Fibroblast of lung (primary cell): ENCODE data around the gene RNGTT. TPM values are rescaled to one million over a fixed set of nuclear protein-coding genes. Genes with fewer than 3 reads are reported as not detected.
"Not testable (repeated sequence)": the region's sequence is repeated elsewhere in the genome, so short reads cannot be mapped to it uniquely, and the experiment has no call there.

Experiments used
- DNase-seq, 2 donors: peaks; one replicate each; pipeline versions ENCODE4 v3.0.0 to v3.0.0-alpha.2; 2010; ENCODE audit warnings: low read depth in 2 of 2
- H2AFZ ChIP-seq: 2 replicates; pipeline ENCODE4 v1.5.1; 2012; ENCODE audit warnings: low read length, control low read depth, inconsistent platforms
- H3K27ac ChIP-seq: 2 replicates; pipeline ENCODE4 v1.5.1; 2011; ENCODE audit warnings: low read length, control low read depth; ENCODE audit not compliant: insufficient read depth
- H3K27me3 ChIP-seq: 2 replicates; pipeline ENCODE4 v1.5.1; 2011; ENCODE audit warnings: mild to moderate bottlenecking, low read length; ENCODE audit not compliant: control insufficient read depth, insufficient read depth
- H3K36me3 ChIP-seq: 2 replicates; pipeline ENCODE4 v1.5.1; 2011; ENCODE audit warnings: low read length; ENCODE audit not compliant: control insufficient read depth, insufficient read depth
- H3K4me1 ChIP-seq: 2 replicates; pipeline ENCODE4 v1.5.1; 2011; ENCODE audit warnings: low read length; ENCODE audit not compliant: control insufficient read depth, insufficient read depth; ENCODE audit errors: extremely low read depth
- H3K4me2 ChIP-seq: 2 replicates; pipeline ENCODE4 v1.5.1; 2011; ENCODE audit warnings: low read length, control low read depth; ENCODE audit not compliant: insufficient read depth; ENCODE audit errors: extremely low read depth
- H3K4me3 ChIP-seq, 4 experiments: fragments of 200-600 bp in 1 of 4; sonication (generic) in 1 of 4; replicated peaks in 1 of 4; 2 replicates each; pipeline ENCODE4 v1.5.1; 2011 to 2016; ENCODE audit warnings: low read length in 4 of 4, low read depth in 3 of 4, mild to moderate bottlenecking in 3 of 4, control low read depth in 2 of 4, inconsistent platforms in 1 of 4, mixed read lengths in 1 of 4; ENCODE audit not compliant: insufficient read depth in 1 of 4; ENCODE audit errors: control extremely low read depth in 1 of 4
- H3K79me2 ChIP-seq: 2 replicates; pipeline ENCODE4 v1.5.1; 2012; ENCODE audit warnings: mild to moderate bottlenecking, low read length, inconsistent platforms; ENCODE audit not compliant: control insufficient read depth, insufficient read depth
- H3K9ac ChIP-seq: 2 replicates; pipeline ENCODE4 v1.5.1; 2011; ENCODE audit warnings: mild to moderate bottlenecking, low read length, control low read depth; ENCODE audit not compliant: insufficient read depth
- H3K9me3 ChIP-seq: 2 replicates; pipeline ENCODE4 v1.5.1; 2012; ENCODE audit warnings: low read depth, low read length; ENCODE audit not compliant: control insufficient read depth, insufficient read depth
- H4K20me1 ChIP-seq: 2 replicates; pipeline ENCODE4 v1.5.1; 2011; ENCODE audit warnings: low read length; ENCODE audit not compliant: control insufficient read depth, insufficient read depth; ENCODE audit errors: extremely low read depth
- EZH2 ChIP-seq: IDR thresholded peaks from 2 replicates; pipeline ENCODE4 v1.5.1; 2012; ENCODE audit warnings: low read length, control low read depth, mild to moderate bottlenecking; ENCODE audit errors: missing control alignments
- polyA plus RNA-seq, 2 donors: library from polyadenylated mRNA; depleted of rRNA in 1 of 2; stranded (reverse) in 1 of 2; unstranded in 1 of 2; fragments of >200 nt; gene quantifications; 2 replicates each; pipeline ENCODE4 v1.2.1, GENCODE V29; 2011 to 2012; ENCODE audit warnings: missing spikeins in 1 of 2
- total RNA-seq: library from RNA; depleted of rRNA; stranded (reverse); fragments of >200 nt; gene quantifications from 2 replicates; pipeline ENCODE4 v1.2.1, GENCODE V29; 2014
- TF ChIP-seq, protein P1 (sequence below), 2 donors: IDR thresholded peaks in 1 of 2; conservative IDR thresholded peaks in 1 of 2; 1 replicate in 1 of 2; 2 replicates in 1 of 2; pipeline ENCODE4 v1.5.1; 2011 to 2012; ENCODE audit warnings: low read length in 2 of 2, control low read depth in 1 of 2, inconsistent platforms in 1 of 2, low read depth in 1 of 2, mild to moderate bottlenecking in 1 of 2

The RNGTT gene
- total and polyA plus RNA-seq, 2 donors (not counting 1 experiment from before 2014, with no cell fraction given): 10.7 to 12.7 TPM

DNA sequence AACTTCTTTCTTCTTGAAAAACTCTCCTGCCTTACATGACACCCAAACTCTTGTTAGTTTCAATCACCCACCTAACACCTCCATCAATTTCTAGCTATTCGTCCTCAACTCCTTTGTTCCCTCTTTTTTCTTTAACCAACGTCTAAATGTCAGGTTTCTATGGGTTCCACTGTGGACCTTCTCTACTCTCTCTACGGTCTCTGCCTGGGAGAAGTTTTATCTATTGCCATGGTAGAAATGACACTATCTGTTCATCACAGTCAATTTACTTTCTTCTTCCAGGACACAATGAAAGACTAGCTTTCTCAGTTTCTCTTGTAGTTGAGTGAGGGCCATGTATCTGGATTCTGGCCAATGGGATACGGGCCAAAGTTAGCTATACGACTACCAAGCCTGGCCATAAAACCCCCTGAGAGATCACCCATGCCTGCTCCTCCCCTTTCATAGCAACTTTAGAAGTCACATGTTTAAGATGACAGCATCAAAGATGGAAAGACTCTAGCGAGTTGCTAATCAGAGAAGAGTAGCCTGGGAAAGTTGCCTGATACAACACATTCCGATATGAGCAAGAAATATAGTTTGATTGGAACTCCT is 17.9 kb downstream of the RNGTT start:
- Histone ChIP-seq H4K20me1 (no peaks in the 10 kb centered on the region), H3K9me3 (no peaks in the 10 kb centered on the region), H3K9ac (no peak overlapping the region), H3K79me2 (no peaks in the 10 kb centered on the region), H3K27ac (no peak overlapping the region), H3K4me2 (no peak overlapping the region), H3K27me3 (no peaks in the 10 kb centered on the region), H3K4me1 (no peaks in the 10 kb centered on the region), H3K36me3 (no peaks in the 10 kb centered on the region), H3K4me3 (no peak overlapping the region), H2AFZ (no peak overlapping the region)
- no peak for DNase-seq
- no peak for TF ChIP-seq EZH2
- TF ChIP-seq, protein P1, sequence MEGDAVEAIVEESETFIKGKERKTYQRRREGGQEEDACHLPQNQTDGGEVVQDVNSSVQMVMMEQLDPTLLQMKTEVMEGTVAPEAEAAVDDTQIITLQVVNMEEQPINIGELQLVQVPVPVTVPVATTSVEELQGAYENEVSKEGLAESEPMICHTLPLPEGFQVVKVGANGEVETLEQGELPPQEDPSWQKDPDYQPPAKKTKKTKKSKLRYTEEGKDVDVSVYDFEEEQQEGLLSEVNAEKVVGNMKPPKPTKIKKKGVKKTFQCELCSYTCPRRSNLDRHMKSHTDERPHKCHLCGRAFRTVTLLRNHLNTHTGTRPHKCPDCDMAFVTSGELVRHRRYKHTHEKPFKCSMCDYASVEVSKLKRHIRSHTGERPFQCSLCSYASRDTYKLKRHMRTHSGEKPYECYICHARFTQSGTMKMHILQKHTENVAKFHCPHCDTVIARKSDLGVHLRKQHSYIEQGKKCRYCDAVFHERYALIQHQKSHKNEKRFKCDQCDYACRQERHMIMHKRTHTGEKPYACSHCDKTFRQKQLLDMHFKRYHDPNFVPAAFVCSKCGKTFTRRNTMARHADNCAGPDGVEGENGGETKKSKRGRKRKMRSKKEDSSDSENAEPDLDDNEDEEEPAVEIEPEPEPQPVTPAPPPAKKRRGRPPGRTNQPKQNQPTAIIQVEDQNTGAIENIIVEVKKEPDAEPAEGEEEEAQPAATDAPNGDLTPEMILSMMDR (conservative IDR thresholded peaks at IDR 0.05 in 1 of 2, IDR thresholded peaks at IDR 0.05 in 1 of 2; ENCODE audit: low read depth in 1 of 2, low read length in 2 of 2): no peak

DNA sequence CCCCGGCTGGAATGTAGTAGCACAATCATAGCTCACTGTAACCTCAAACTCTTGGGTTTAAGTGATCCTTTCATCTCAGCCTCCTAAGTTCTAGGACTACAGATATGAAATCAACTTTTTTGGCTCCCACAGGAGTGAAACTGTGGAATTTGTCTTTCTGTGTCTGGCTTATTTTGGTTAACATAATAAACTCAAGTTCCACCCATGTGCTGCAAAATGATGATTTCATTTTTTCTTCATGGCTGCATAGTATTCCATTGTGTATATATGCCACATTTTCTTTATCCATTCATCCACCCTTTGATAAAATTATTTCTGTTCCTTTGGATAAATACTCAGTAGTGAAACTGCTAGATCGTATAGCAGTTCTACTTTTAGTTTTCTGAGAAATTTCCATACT is 29.9 kb downstream of the RNGTT start:
- H3K9me3 ChIP-seq: no peaks in the 10 kb centered on the region
- DNase-seq: no peak
- TF ChIP-seq EZH2: no peak
- TF ChIP-seq, protein P1 (conservative IDR thresholded peaks at IDR 0.05 in 1 of 2, IDR thresholded peaks at IDR 0.05 in 1 of 2; ENCODE audit: low read depth in 1 of 2, low read length in 2 of 2): no peak

DNA sequence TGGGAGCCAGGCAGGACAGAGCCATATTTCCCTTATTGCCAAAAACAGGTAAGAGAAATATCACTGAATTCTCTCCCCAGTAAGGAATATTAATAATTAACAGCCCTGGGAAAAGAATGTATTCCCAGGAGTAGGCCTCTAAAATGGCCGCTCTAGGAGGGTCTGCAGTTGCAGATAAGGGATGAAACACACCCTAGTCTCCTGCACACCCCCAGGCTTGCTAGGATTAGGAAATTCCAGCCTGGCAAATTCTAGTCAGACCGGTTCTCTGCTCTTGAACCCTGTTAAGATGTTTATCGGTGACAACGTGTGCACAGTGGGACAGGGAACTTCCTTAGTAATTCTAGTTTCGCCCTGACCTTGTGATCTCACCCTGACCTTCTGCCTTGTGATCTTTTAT is 31.4 kb downstream of the RNGTT start:
- not testable (repeated sequence) for DNase-seq, H3K27me3 ChIP-seq, H3K9me3 ChIP-seq, H3K4me1 ChIP-seq, H3K79me2 ChIP-seq, H3K36me3 ChIP-seq, H3K9ac ChIP-seq, H3K27ac ChIP-seq, H3K4me3 ChIP-seq, H3K4me2 ChIP-seq, H4K20me1 ChIP-seq, H2AFZ ChIP-seq

More for the DNA sequence above, 29.9 kb downstream of the RNGTT start:
- Histone ChIP-seq H3K4me1 (no peaks in the 10 kb centered on the region), H3K27ac (no peak overlapping the region), H3K79me2 (no peaks in the 10 kb centered on the region), H4K20me1 (no peaks in the 10 kb centered on the region), H3K4me3 (no peak overlapping the region), H2AFZ (no peak overlapping the region), H3K36me3 (no peaks in the 10 kb centered on the region), H3K4me2 (no peak overlapping the region), H3K9ac (no peak overlapping the region), H3K27me3 (no peaks in the 10 kb centered on the region)
